HEK293 (cell line): ENCODE results near the gene TIGD1.

Source experiments
- AEBP2 ChIP-seq: fragments of 450-650 bp; formaldehyde crosslinking; IDR thresholded peaks from 2 replicates; pipeline ENCODE4 v1.5.1; 2016; ENCODE audit warnings: missing biosample characterization, missing genetic modification characterization, borderline replicate concordance
- CTCF ChIP-seq: fragments of 450-650 bp; formaldehyde crosslinking; IDR thresholded peaks from 2 replicates; pipeline ENCODE4 v1.5.1; 2016; ENCODE audit warnings: missing biosample characterization, missing genetic modification characterization
- GLI2 ChIP-seq: fragments of 450-650 bp; formaldehyde crosslinking; IDR thresholded peaks from 2 replicates; pipeline ENCODE4; 2017; ENCODE audit warnings: missing biosample characterization, missing genetic modification characterization, low read depth, borderline replicate concordance
- HOXA7 ChIP-seq: sonication (generic); formaldehyde crosslinking; IDR thresholded peaks from 2 replicates; pipeline ENCODE4 v1.8.1; 2022; ENCODE audit warnings: missing genetic modification reagents, borderline replicate concordance
- MEIS1 ChIP-seq: sonication (generic); formaldehyde crosslinking; IDR thresholded peaks from 2 replicates; pipeline ENCODE4 v1.8.1; 2022; ENCODE audit warnings: missing genetic modification reagents, mild to moderate bottlenecking, borderline replicate concordance
- ZBTB1 ChIP-seq: fragments of 450-650 bp; formaldehyde crosslinking; IDR thresholded peaks from 2 replicates; pipeline ENCODE4 v1.5.1; 2016; ENCODE audit warnings: missing biosample characterization, missing genetic modification characterization
- ZNF146 ChIP-seq: fragments of 450-650 bp; formaldehyde crosslinking; IDR thresholded peaks from 2 replicates; pipeline ENCODE4 v1.5.1; 2016; ENCODE audit warnings: missing biosample characterization, missing genetic modification characterization
- ZNF510 ChIP-seq: fragments of 450-650 bp; formaldehyde crosslinking; IDR thresholded peaks from 2 replicates; pipeline ENCODE4 v1.5.1; 2018; ENCODE audit warnings: mild to moderate bottlenecking, missing genetic modification characterization, missing biosample characterization; ENCODE audit not compliant: insufficient replicate concordance
- ZNF571 ChIP-seq: fragments of 450-650 bp; formaldehyde crosslinking; IDR thresholded peaks from 2 replicates; pipeline ENCODE4 v1.5.0; 2017; ENCODE audit warnings: missing biosample characterization, missing genetic modification characterization
- ZNF692 ChIP-seq: fragments of 450-650 bp; formaldehyde crosslinking; IDR thresholded peaks from 2 replicates; pipeline ENCODE4 v1.5.1; 2016; ENCODE audit warnings: missing biosample characterization, missing genetic modification characterization
- TF ChIP-seq, protein P1 (sequence below): fragments of 450-650 bp; formaldehyde crosslinking; IDR thresholded peaks from 2 replicates; pipeline ENCODE4 v1.5.1; 2016; ENCODE audit warnings: missing biosample characterization, missing genetic modification characterization
- TF ChIP-seq, protein P2 (sequence below): fragments of 450-650 bp; formaldehyde crosslinking; IDR thresholded peaks from 2 replicates; pipeline ENCODE4 v1.5.1; 2016; ENCODE audit warnings: missing biosample characterization, missing genetic modification characterization
- TF ChIP-seq, protein P3 (sequence below): fragments of 450-650 bp; formaldehyde crosslinking; IDR thresholded peaks from 2 replicates; pipeline ENCODE4 v1.5.1; 2017; ENCODE audit warnings: missing biosample characterization, missing genetic modification characterization
- TF ChIP-seq, protein P4 (sequence below): fragments of 450-650 bp; IDR thresholded peaks from 2 replicates; pipeline ENCODE4 v1.5.1; 2018; ENCODE audit warnings: missing biosample characterization, missing genetic modification characterization

DNA sequence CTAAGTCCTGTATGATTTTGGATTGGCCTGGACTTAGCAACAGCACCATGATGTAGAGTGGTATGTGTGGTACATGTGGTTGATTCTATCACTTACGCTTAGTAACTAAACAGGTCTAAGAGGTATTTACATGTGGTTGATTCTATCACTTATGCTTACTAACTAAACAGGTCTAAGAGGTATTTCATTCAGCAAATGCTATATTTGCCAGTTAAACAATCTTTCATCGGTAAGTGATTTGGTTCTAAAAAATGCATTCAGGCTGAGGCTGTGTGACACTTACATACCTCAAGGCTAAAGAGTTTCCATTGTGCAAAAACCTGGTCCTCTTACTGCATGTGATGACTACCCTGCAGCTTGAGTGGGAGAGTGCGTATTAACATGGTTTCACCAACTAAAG lies 13.2 kb upstream of the TIGD1 start:
- no peak for TF ChIP-seq CTCF
- TF ChIP-seq ZNF571 (tag by site-specific recombination) = no peak
- no peak for TF ChIP-seq ZNF510 (tag by site-specific recombination)
- no peak for TF ChIP-seq GLI2 (tag by site-specific recombination)
- TF ChIP-seq, protein P1, sequence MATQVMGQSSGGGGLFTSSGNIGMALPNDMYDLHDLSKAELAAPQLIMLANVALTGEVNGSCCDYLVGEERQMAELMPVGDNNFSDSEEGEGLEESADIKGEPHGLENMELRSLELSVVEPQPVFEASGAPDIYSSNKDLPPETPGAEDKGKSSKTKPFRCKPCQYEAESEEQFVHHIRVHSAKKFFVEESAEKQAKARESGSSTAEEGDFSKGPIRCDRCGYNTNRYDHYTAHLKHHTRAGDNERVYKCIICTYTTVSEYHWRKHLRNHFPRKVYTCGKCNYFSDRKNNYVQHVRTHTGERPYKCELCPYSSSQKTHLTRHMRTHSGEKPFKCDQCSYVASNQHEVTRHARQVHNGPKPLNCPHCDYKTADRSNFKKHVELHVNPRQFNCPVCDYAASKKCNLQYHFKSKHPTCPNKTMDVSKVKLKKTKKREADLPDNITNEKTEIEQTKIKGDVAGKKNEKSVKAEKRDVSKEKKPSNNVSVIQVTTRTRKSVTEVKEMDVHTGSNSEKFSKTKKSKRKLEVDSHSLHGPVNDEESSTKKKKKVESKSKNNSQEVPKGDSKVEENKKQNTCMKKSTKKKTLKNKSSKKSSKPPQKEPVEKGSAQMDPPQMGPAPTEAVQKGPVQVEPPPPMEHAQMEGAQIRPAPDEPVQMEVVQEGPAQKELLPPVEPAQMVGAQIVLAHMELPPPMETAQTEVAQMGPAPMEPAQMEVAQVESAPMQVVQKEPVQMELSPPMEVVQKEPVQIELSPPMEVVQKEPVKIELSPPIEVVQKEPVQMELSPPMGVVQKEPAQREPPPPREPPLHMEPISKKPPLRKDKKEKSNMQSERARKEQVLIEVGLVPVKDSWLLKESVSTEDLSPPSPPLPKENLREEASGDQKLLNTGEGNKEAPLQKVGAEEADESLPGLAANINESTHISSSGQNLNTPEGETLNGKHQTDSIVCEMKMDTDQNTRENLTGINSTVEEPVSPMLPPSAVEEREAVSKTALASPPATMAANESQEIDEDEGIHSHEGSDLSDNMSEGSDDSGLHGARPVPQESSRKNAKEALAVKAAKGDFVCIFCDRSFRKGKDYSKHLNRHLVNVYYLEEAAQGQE (tag by site-specific recombination) = no peak
- TF ChIP-seq MEIS1 = no peak
- no peak for TF ChIP-seq AEBP2 (tag by site-specific recombination)
- TF ChIP-seq, protein P2, sequence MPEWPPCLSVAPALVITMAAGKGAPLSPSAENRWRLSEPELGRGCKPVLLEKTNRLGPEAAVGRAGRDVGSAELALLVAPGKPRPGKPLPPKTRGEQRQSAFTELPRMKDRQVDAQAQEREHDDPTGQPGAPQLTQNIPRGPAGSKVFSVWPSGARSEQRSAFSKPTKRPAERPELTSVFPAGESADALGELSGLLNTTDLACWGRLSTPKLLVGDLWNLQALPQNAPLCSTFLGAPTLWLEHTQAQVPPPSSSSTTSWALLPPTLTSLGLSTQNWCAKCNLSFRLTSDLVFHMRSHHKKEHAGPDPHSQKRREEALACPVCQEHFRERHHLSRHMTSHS (tag by site-specific recombination) = no peak
- TF ChIP-seq, protein P3, sequence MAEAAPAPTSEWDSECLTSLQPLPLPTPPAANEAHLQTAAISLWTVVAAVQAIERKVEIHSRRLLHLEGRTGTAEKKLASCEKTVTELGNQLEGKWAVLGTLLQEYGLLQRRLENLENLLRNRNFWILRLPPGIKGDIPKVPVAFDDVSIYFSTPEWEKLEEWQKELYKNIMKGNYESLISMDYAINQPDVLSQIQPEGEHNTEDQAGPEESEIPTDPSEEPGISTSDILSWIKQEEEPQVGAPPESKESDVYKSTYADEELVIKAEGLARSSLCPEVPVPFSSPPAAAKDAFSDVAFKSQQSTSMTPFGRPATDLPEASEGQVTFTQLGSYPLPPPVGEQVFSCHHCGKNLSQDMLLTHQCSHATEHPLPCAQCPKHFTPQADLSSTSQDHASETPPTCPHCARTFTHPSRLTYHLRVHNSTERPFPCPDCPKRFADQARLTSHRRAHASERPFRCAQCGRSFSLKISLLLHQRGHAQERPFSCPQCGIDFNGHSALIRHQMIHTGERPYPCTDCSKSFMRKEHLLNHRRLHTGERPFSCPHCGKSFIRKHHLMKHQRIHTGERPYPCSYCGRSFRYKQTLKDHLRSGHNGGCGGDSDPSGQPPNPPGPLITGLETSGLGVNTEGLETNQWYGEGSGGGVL (tag by site-specific recombination) = no peak
- TF ChIP-seq ZBTB1 (tag by site-specific recombination) = no peak
- no peak for TF ChIP-seq HOXA7 (CRISPR knock-in tag)
- TF ChIP-seq, protein P4, sequence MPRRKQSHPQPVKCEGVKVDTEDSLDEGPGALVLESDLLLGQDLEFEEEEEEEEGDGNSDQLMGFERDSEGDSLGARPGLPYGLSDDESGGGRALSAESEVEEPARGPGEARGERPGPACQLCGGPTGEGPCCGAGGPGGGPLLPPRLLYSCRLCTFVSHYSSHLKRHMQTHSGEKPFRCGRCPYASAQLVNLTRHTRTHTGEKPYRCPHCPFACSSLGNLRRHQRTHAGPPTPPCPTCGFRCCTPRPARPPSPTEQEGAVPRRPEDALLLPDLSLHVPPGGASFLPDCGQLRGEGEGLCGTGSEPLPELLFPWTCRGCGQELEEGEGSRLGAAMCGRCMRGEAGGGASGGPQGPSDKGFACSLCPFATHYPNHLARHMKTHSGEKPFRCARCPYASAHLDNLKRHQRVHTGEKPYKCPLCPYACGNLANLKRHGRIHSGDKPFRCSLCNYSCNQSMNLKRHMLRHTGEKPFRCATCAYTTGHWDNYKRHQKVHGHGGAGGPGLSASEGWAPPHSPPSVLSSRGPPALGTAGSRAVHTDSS (tag by site-specific recombination) = no peak
- no peak for TF ChIP-seq ZNF146 (tag by site-specific recombination)
- TF ChIP-seq ZNF692 = no peak
